HG03025 (cell line): ENCODE results near the gene CALML4.
"Not testable (repeated sequence)": the region's sequence is repeated elsewhere in the genome, so short reads cannot be mapped to it uniquely, and the experiment has no call there.

Source experiments
- ATAC-seq: cut with Tn5 transposase; IDR thresholded peaks from one replicate; pipeline ENCODE4 v1.9.1; 2021; ENCODE audit warnings: mild to moderate bottlenecking, moderate library complexity; ENCODE audit not compliant: unreplicated experiment, low FRiP score

CALML4 gene

DNA sequence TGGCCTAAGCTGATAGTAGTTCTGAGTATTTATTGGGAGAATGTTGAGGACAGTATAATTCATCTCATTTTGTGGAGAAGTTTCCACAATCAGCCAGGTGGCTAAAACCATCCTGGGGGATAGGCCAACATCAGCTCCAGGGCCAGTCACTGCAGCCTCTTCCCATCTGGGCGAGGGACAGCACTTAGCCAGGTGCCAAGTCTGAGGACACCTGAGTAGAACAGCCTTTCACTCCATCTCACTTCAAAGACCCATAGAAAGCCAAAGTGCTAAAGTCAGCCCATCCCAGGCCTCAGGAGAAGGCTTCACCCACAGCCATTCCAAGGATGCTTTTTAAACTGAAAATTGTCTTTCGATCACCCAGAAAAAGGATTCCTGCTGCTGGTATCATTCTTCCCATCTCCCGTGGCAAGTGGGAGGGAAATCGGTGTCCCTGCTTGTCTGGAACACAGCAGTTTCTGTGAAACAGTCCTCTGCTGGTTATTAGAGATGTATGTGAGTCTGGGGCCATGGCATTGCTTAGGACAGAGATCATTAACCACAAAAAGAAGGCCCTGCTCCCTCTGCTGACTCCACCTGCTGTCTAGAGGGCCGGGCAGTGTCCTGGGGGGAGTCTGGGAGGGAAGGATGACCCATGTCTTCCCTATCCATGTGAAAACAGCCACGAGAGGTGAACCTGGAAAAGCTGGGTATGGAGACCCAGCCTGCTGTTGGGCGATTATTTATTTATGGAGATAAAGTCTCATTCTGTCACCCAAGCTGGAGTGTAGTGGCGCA, 9.6 kb downstream of the CALML4 start:
- ATAC-seq, result no peak

DNA sequence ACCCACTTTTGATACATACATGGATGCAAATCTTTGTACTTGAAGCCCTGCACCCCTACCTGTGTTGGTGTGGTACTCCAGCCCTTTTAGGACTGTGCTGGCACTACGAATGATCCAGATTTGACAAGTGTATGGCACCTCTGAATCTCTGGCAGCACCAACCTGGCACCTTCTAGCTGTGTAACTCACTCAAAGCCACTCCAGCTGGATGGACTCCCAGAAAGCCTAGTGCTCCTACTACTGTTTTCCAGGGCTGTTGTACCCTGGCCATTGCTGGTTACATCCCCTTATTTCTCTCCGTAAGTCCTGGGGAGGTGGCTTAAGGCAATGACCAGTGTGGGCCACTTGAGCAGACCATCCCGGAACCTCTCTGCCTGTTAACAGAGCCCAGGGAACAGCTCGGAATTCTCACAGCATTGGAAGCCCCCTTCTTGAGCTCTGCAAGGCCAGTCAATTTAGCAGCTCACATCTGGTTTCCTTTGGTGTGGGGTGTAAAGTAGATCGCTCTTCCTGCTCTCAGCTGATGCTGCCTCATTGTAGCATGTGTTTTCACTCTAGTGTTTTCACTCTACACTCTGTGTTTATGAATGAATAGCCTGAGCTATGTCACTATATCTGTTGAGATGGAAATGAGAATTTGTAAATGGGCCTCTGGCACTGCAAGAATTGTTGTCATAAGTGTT, 12.2 kb downstream of the CALML4 start:
- no peak for ATAC-seq

DNA sequence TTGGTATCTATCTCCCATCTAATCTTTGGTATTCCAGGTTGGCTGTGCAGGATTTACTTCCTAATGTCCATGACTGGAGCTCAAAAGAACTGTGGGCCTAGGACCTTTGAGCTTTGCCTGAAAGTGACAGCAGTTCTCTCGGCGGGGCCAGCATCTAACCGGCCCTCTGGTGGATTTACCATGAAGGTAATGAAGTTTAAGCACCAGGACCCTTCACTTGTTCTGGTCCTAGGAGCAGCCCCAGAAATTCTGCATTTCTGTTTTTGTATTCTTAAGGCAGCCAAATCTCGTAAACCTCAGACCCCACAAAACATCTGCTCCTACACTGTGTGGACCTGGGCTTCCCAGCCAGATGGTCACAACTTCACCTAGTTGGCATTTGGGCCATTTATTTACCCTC, 13.0 kb downstream of the CALML4 start:
- no peak for ATAC-seq

DNA sequence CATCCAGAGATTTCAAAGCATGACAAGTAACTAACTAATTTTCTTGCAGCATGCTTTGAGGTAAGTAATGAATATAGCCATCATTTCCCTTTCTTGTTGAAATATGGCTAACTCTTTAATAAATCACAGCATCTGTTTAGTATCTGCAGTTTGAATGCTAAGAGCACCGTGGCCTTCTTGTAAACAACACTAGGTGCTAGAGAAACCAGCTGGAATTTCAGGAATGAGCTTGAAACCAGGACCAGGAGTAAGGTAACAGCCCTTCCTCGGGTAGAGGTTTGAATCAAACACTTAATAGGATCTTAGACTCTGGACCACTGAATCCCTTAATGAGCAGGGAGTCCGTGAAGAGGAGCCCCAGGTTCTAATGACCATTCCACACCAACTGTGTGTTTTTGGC, 13.6 kb downstream of the CALML4 start:
- no peak for ATAC-seq

DNA sequence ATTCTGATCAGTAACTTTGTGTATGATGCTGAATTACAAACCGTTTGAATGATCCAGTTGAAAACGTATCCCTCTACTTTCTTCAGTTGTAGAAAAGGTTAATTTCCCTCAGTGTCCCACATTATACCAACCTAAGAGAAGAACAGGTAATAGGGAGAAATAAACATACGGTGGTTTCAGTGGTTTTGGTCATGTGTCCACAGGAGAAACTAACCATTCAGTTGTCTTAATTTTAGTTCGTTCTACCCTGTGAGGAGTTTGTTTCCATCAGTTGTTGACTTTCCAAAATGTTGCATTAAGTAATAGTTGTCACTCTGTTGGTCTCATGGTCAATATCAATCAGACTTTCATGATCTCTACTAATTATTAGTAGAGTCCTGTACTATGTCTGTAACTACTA, 15.1 kb downstream of the CALML4 start:
- no peak for ATAC-seq

DNA sequence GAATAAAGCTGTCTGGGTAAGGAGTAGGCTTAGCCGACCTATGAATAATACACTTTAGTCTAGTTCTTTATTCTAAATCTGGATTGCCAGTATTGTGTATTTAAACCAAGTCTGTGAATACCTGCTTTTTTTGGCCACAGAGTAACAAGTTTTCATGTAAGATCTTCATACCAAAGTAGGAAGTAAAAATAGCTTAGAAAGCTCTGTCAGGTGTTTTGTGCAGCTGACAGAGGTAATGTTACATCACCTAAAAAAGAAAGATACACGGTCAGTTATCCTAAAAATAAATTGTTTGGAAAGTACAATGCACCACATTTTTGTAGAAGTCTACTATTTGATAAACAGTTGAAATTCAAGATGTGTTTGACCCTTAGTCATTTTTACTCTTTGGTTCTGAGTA, 16.5 kb downstream of the CALML4 start:
- ATAC-seq, result no peak

DNA sequence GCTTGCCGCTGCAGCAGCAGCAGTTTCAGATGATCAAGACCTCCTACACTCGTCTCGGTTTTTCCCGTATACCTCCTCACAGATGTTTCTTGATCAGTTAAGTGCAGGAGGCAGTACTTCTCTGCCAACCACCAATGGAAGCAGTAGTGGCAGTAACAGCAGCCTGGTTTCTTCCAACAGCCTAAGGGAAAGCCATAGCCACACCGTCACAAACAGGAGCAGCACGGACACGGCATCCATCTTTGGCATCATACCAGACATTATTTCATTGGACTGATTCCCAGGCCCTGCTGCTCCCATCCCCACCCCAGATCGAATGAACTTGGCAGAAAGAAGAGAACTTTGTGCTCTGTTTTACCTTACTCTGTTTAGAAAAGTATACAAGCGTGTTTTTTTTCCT, 17.6 kb downstream of the CALML4 start:
- no peak for ATAC-seq

DNA sequence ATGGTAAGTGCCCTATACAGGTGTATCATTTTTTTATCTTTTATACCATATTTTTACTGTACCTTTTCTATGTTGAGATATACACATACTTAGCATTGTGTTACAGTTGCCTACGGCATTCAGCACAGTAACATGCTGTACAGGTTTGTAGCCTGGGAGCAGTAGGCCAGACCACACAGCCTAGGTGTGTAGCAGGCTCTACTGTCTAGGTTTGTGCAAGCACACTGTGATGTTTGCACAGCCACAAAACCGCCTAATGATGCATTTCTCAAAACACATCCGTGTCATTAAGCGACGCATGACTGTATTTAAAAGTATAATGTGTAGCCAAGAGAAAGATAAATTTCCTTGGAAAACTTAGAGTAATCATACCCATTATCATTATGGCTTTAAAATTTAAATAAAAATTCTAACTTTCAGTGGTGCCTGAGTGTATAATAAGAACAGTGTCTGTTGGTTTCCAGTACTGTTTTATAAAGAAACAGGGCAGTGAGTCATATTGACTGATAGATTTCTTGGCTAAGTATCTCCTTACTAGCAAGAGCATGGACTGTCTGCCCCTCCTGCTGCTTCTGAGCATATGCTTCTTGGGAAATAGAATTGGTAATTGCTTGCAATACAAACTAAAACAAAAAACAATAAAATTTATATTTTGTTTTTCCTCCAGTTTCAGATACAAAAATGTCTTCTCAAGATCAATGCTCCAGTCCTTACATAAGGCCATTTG, 18.3 kb downstream of the CALML4 start:
- no peak for ATAC-seq

DNA sequence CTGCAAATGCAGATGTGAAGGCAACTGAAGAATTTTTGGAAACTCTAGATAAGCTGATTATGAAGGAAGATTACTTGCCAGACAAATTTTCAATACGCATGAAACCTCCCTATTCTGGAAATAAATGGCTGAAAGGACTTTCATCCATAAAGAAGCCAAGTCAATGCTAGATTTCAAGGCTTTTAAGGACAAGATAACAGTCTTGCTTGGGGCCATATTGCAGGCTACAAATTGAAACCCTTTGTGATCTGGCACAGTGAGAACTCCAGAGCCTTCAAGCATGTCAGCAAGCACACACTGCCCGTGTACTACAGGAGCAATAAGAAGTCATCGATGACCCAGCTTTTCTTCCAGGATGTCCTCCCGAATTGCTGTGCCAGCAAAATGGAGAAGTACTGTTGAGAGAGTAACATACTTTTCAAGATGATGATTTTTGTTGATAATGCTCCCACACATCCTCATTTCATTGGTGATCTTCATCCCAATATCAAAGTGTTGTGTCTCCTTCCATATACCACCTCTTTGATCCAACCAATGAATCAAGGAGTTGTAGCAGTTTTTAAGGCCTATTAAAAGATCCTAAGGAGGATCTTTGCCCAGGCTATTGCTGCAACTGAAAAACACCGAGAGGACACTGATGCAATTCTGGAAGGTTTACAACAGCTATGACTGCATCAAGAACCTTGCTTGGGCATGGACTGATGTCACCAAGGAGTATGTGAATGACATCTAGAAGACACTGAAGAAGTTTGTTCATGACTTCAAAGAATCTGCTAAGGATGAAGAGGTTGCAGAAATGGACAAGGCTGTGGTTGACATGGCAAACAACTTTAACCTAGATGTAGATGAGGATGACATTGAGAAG, 20.3 kb downstream of the CALML4 start:
- no peak for ATAC-seq

DNA sequence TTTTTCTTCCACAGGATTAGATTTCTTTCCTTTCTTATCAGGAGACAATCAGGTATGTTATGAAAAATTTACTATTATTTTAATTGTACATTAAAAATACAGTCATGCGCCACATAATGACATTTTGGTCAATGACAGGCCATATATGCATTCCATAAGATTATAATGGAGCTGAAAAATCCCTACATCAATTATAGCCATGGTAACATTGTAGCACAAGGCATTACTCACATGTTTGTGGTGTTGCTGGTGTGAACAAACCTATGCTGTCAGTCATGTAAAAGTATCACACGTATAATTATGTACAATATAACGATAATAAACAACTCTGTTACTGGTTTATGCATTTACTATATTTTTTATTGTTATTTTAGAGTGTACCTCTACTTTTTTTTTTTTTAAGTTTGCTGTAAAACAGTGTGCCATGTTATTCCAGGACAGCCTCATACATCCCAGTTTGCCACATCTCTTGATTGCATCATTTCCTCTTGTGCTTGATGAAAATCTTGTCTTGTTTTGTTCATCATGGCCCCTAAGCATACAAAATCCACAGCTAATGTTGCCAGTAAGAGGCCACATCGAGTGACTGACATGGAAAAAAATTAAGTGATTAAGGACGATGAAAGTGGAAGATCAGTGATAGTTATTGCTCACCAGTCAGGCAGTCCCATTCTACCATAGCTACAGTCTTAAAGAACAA, 21.4 kb downstream of the CALML4 start:
- ATAC-seq, result no peak

DNA sequence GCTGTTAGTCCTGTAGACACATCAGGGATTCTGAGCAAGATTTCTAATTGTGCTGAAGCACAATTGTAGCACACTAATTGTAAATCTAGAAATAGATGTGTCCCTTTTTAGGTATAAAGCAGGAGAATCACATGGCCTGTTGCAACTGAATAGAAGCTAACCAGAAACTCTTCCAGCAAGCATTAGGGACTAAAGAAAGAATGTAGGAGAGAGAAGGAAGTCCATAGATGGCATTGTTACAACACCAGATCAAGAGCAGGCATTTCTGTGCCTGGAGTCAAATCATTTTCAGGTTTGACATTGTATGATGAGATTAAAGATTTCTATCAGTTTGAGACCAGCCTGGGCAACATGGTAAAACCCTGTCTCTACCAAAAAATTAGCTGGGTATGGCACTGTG, 27.4 kb downstream of the CALML4 start:
- ATAC-seq, result no peak

DNA sequence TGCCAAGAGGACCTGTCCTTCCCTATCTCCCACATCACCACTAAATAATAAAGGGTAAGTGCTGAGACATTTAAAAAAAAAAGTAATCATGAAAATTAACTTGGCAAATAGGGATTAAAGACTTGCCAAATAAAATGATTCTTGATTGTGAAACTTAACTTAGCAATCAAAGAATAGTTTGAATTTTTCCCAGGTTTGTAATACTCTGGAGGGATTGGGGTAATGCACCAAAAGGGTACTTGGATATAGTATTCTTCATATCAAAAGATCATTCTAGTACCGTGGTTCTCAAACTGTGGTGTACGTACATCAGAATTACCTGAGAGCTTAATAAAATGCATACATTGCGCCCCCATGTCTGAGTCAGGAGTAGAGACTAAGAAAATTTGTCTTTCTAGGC, 28.5 kb downstream of the CALML4 start:
- no peak for ATAC-seq

DNA sequence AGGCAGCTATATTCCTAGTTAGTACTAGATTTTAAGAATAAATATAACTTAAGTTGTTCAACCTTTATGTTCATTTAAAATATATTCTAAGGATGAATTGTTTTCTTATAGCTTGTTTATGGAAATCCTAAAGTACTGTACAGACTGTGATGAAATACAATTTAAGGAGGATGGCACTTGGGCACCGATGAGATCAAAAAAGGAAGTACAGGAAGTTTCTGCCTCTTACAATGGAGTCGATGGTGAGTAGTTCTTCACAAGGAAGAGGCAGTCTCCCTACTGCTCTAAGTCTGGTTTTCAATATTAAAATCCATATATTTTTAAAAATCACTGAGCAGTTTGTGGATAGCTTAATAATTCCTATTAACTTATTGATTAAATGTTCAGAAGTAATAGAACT, 29.6 kb downstream of the CALML4 start:
- no peak for ATAC-seq

DNA sequence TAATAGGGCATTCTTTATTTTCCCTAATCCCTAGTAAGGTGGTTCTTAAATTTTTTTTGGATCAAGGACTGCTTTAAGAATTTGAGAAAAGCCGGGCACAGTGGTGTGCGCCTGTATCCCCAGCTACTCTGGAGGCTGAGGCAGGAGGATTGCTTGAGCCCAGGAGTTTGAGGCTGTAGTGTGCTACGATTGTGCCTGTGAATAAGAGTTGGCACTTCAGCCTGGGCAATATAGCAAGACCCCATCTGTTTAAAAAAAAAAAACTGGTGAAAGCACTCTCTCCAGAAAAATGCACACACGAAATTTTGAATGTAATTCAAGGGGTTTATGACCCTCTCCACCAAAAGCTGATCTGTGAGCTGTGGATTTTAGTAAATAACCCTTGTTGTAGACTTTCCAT, 32.0 kb downstream of the CALML4 start:
- no peak for ATAC-seq

DNA sequence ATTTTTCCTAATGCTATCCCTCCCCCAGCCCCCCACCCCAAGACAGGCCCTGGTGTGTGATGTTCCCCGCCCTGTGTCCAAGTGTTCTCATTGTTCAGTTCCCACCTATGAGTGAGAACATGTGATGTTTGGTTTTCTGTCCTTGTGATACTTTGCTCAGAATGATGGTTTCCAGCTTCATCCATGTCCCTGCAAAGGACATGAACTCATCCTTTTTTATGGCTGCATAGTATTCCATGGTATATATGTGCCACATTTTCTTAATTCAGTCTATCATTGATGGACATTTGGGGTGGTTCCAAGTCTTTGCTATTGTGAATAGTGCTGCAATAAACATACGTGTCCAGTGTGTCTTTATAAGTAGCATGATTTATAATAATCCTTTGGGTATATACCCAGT, 33.1 kb downstream of the CALML4 start:
- not testable (repeated sequence) for ATAC-seq

DNA sequence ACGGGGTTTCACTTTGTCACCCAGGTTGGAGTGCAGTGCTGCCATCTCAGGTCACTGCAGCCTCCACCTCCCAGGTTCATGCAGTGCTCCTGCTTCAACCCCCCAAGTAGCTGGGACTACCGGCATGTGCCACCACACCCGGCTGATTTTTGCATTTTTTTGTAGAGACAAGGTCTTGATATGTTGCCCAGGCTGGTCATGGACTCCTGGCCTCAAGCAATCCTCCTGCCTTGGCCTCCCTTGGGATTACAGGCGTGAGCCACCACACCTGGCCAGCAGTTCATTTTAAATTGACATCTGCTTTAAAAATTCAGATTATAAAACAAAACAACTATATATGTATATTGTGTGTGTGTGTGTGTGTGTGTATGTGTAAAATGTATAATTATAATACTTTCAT, 38.3 kb downstream of the CALML4 start:
- ATAC-seq, result no peak

DNA sequence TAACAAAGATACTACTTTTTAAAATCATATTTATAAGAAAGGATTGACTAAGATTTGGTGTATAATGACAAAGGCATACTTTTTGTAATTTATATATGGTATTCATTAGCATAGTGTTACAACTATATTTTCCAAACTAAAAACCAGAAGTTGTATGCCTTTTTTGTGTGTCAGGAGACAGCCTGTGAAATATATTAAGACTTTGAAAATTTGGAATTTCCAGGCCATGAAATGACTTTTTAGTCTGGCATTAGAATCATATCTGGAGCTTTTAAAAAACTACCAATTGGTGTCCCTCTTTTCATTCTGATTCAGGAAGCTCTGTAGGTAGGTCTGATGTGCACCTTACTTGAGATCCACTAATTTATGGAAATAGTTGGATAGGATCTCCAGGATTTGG, 41.9 kb downstream of the CALML4 start:
- no peak for ATAC-seq

DNA sequence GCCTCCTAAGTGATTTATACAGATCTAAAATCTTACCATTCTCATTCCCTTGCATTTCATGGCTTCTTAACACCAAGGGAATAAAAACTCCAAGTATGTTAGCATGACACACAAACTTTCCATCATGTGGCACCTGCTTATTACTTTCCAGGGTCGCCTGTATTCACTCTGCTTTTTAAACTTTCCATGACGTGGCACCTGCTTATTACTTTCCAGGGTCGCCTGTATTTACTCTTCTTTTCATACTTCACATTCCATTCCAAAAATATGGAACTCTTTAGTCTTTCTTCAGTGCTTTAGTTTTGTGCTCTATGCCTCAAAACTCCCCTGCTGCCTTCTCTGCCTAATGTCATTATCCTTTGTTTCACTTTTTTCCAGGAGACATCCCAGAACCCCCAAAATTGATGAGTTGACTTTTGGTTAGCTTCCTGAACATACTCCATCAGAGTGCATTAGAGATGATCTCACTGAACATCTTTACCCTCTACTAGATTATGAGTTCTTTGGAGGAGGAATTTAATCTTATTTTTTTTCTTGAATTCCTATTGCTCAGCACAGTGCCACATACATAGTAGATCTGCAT, 47.0 kb downstream of the CALML4 start:
- ATAC-seq, result no peak

DNA sequence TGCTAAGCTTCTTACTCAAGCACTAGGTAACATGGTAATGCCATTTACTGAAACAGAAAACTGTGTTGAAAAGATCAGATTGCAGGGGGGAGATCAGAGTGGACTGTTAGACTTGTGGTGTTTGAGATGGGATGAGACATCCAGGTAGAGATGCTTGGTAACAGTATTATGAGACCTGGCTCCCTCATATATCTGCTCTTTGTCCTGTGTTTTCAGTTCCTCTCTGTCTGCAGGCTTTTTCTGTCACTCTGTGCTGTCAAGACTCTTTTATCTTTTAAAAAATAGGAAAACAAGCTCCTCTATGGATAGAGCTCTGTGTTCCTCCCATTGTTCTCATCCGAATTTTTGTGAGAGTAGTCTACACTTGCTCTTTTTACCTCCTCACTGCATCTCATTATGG, 48.1 kb downstream of the CALML4 start:
- no peak for ATAC-seq
